H9 (cell line): ENCODE measurements around the gene SLC22A12. TPM values are rescaled to one million over a fixed set of nuclear protein-coding genes. Genes with fewer than 3 reads are reported as not detected.

ENCODE experiments used
- DNase-seq: peaks from one replicate; pipeline ENCODE4 v3.0.0-alpha.2; 2017
- H2AFZ ChIP-seq: one replicate; pipeline ENCODE4 v1.6.1; 2013; ENCODE audit warnings: mild to moderate bottlenecking, low read length, control low read depth, moderate library complexity
- H2AK5ac ChIP-seq: 2 replicates; pipeline ENCODE4 v1.6.1; 2013; ENCODE audit warnings: low read length, control low read depth, mixed read lengths; ENCODE audit not compliant: insufficient read length
- H2BK120ac ChIP-seq: one replicate; pipeline ENCODE4 v1.6.1; 2013; ENCODE audit warnings: low read depth, mild to moderate bottlenecking, low read length, control low read depth, inconsistent platforms; ENCODE audit not compliant: poor library complexity, severe bottlenecking
- H2BK12ac ChIP-seq: 2 replicates; pipeline ENCODE4 v1.6.1; 2013; ENCODE audit warnings: low read length, control low read depth, mixed read lengths, low read depth; ENCODE audit not compliant: insufficient read length
- H2BK15ac ChIP-seq: 2 replicates; pipeline ENCODE4 v1.6.1; 2013; ENCODE audit warnings: low read depth, low read length, control low read depth
- H2BK20ac ChIP-seq: one replicate; pipeline ENCODE4 v1.6.1; 2013; ENCODE audit warnings: low read depth, mild to moderate bottlenecking, low read length, control low read depth, inconsistent platforms; ENCODE audit not compliant: poor library complexity, severe bottlenecking
- H2BK5ac ChIP-seq: 2 replicates; pipeline ENCODE4 v1.6.1; 2013; ENCODE audit warnings: low read length, control low read depth, mixed read lengths; ENCODE audit not compliant: insufficient read length
- H3K14ac ChIP-seq: 2 replicates; pipeline ENCODE4 v1.6.1; 2013; ENCODE audit warnings: low read length, control low read depth; ENCODE audit not compliant: insufficient read depth
- H3K18ac ChIP-seq: 2 replicates; pipeline ENCODE4 v1.6.1; 2013; ENCODE audit warnings: low read depth, mild to moderate bottlenecking, mixed read lengths, low read length, control low read depth; ENCODE audit not compliant: insufficient read length
- H3K23ac ChIP-seq: 2 replicates; pipeline ENCODE4 v1.6.1; 2013; ENCODE audit warnings: low read length, control low read depth, mixed read lengths, low read depth; ENCODE audit not compliant: insufficient read length
- H3K23me2 ChIP-seq: 2 replicates; pipeline ENCODE4 v1.6.1; 2013; ENCODE audit warnings: low read depth, mild to moderate bottlenecking, mixed read lengths, low read length, control low read depth; ENCODE audit not compliant: insufficient read length, poor library complexity, severe bottlenecking
- H3K27ac ChIP-seq: 2 replicates; pipeline ENCODE4 v1.5.1; 2013; ENCODE audit warnings: low read length, control low read depth, mixed read lengths, low read depth; ENCODE audit not compliant: insufficient read length
- H3K27me3 ChIP-seq: 2 replicates; pipeline ENCODE4 v1.6.1; 2013; ENCODE audit warnings: low read length, control low read depth, inconsistent platforms; ENCODE audit not compliant: insufficient read depth
- H3K4ac ChIP-seq: 2 replicates; pipeline ENCODE4 v1.6.1; 2013; ENCODE audit warnings: low read depth, mild to moderate bottlenecking, control low read depth, inconsistent platforms, low read length, moderate library complexity
- H3K4me1 ChIP-seq: 2 replicates; pipeline ENCODE4 v1.6.1; 2013; ENCODE audit warnings: low read length, control low read depth, inconsistent platforms; ENCODE audit not compliant: insufficient read depth
- H3K4me2 ChIP-seq: 2 replicates; pipeline ENCODE4 v1.6.1; 2013; ENCODE audit warnings: low read length, control low read depth, mixed read lengths; ENCODE audit not compliant: insufficient read length, insufficient read depth
- H3K56ac ChIP-seq: 2 replicates; pipeline ENCODE4 v1.6.1; 2013; ENCODE audit warnings: low read depth, mild to moderate bottlenecking, mixed read lengths, low read length, control low read depth; ENCODE audit not compliant: insufficient read length
- H3K79me1 ChIP-seq: 2 replicates; pipeline ENCODE4 v1.6.1; 2013; ENCODE audit warnings: low read depth, mild to moderate bottlenecking, moderate library complexity, low read length, control low read depth, inconsistent platforms; ENCODE audit not compliant: insufficient read depth, poor library complexity, severe bottlenecking
- H3K79me2 ChIP-seq: 2 replicates; pipeline ENCODE4 v1.6.1; 2013; ENCODE audit warnings: low read length, control low read depth, inconsistent platforms; ENCODE audit not compliant: insufficient read depth
- H3K9ac ChIP-seq: 2 replicates; pipeline ENCODE4 v1.6.1; 2013; ENCODE audit warnings: low read length, control low read depth, mixed read lengths; ENCODE audit not compliant: insufficient read length; ENCODE audit errors: extremely low read depth
- H3K9me3 ChIP-seq: one replicate; pipeline ENCODE4 v1.6.1; 2013; ENCODE audit warnings: low read depth, low read length, inconsistent platforms; ENCODE audit not compliant: control insufficient read depth
- H3T11ph ChIP-seq: one replicate; pipeline ENCODE4 v1.6.1; 2013; ENCODE audit warnings: mild to moderate bottlenecking, low read length, control low read depth, inconsistent platforms
- H4K20me1 ChIP-seq: one replicate; pipeline ENCODE4 v1.6.1; 2013; ENCODE audit not compliant: control insufficient read depth, insufficient read length, insufficient read depth
- H4K5ac ChIP-seq: 2 replicates; pipeline ENCODE4 v1.6.1; 2013; ENCODE audit warnings: low read depth, mild to moderate bottlenecking, mixed read lengths, low read length, control low read depth; ENCODE audit not compliant: insufficient read length
- H4K8ac ChIP-seq: replicated peaks from 2 replicates; pipeline ENCODE4 v1.6.1; 2013; ENCODE audit warnings: low read length, control low read depth, mixed read lengths, low read depth; ENCODE audit not compliant: insufficient read length
- H4K91ac ChIP-seq: 2 replicates; pipeline ENCODE4 v1.6.1; 2013; ENCODE audit warnings: low read depth, mild to moderate bottlenecking, moderate library complexity, mixed read lengths, low read length, control low read depth; ENCODE audit not compliant: insufficient read length
- H3K27ac Mint-ChIP-seq, 3 experiments: 2 replicates in 2 of 3; 3 replicates in 1 of 3; pipeline ENCODE4 v1.8.0; 2020 to 2021; ENCODE audit warnings: mixed read lengths in 3 of 3, mild to moderate bottlenecking in 1 of 3, moderate library complexity in 1 of 3
- H3K27me3 Mint-ChIP-seq: 2 replicates; pipeline ENCODE4 v1.8.0; 2021; ENCODE audit warnings: low read depth, mild to moderate bottlenecking, moderate library complexity, mixed read lengths
- H3K36me3 Mint-ChIP-seq, 3 experiments: 2 replicates in 2 of 3; 3 replicates in 1 of 3; pipeline ENCODE4 v1.8.0; 2020 to 2021; ENCODE audit warnings: low read depth in 3 of 3, mixed read lengths in 3 of 3; ENCODE audit not compliant: insufficient read depth in 1 of 3
- H3K4me1 Mint-ChIP-seq, 2 experiments: 2 replicates each; pipeline ENCODE4 v1.8.0; 2020; ENCODE audit warnings: mixed read lengths in 2 of 2
- H3K4me3 Mint-ChIP-seq, 2 experiments: 2 replicates in 1 of 2; 3 replicates in 1 of 2; pipeline ENCODE4 v1.8.0; 2020 to 2021; ENCODE audit warnings: mild to moderate bottlenecking in 2 of 2, mixed read lengths in 2 of 2, moderate library complexity in 1 of 2
- H3K9me3 Mint-ChIP-seq, 2 experiments: 2 replicates in 1 of 2; 3 replicates in 1 of 2; pipeline ENCODE4 v1.8.0; 2020; ENCODE audit warnings: mild to moderate bottlenecking in 2 of 2, mixed read lengths in 2 of 2, moderate library complexity in 1 of 2
- CTCF ChIP-seq: fragments of 200-600 bp; sonication (generic); conservative IDR thresholded peaks from 3 replicates; pipeline ENCODE4 v1.8.0; 2021; ENCODE audit warnings: antibody characterized with exemption, mild to moderate bottlenecking
- WGBS: extraction: QIAGEN DNeasy Blood & Tissue Kit; methylation state at CpG from one replicate; pipeline ENCODE4 v1.1.7; 2013; ENCODE audit warnings: missing lambda C conversion rate, low lambda C conversion rate, mixed read lengths; ENCODE audit not compliant: insufficient read length; ENCODE audit errors: extremely low coverage; 5-methylcytosine and 5-hydroxymethylcytosine counted together
- total RNA-seq: library from RNA; stranded (reverse); gene quantifications from 2 replicates; pipeline ENCODE4 v1.2.1, GENCODE V29; 2021

The SLC22A12 gene
- total RNA-seq, 1 experiment from 2014 or later = not detected

- H3K79me1 ChIP-seq = no peaks in the 10 kb centered on the region
- peaks cover 20 to 36% of the 10 kb centered on the region in 2 experiments for H3K4me1 Mint-ChIP-seq
- peak overlapping the region; percentile 69 for H3K4me2 ChIP-seq
- H2BK15ac ChIP-seq = no peak overlapping the region
- no peak overlapping the region for H4K91ac ChIP-seq
- H3T11ph ChIP-seq = no peak overlapping the region
- H3K4ac ChIP-seq = no peak overlapping the region
- peak; percentile 58 for DNase-seq
- no peaks in the 10 kb centered on the region for H3K36me3 Mint-ChIP-seq
- H3K4me3 Mint-ChIP-seq = peak overlapping the region; percentile 71 to 93
- H3K27me3 ChIP-seq = peaks cover 29% of the 10 kb centered on the region
- no peak overlapping the region for H2BK20ac ChIP-seq
- no peak overlapping the region for H3K56ac ChIP-seq
- no peak overlapping the region for H2AK5ac ChIP-seq
- H4K5ac ChIP-seq = no peak overlapping the region
- H2AFZ ChIP-seq = no peak overlapping the region
- H3K14ac ChIP-seq = no peak overlapping the region
- H3K4me1 ChIP-seq = peaks cover 2% of the 10 kb centered on the region; the same call in 1 of the 2 replicates
- no peak overlapping the region for H2BK12ac ChIP-seq
- H3K27ac Mint-ChIP-seq = no peak overlapping the region
- no peak overlapping the region for H4K8ac ChIP-seq
- no peaks in the 10 kb centered on the region for H3K9me3 ChIP-seq
- H3K23me2 ChIP-seq = peaks cover 19% of the 10 kb centered on the region
- H3K27me3 Mint-ChIP-seq = peaks cover 65% of the 10 kb centered on the region
- H2BK5ac ChIP-seq = no peak overlapping the region
- no peak overlapping the region for H3K9ac ChIP-seq
- H3K27ac ChIP-seq = no peak overlapping the region
- TF ChIP-seq CTCF = peak; percentile 55; the same call in 2 of the 3 replicates
- no peaks in the 10 kb centered on the region for H3K79me2 ChIP-seq
- no peaks in the 10 kb centered on the region for H4K20me1 ChIP-seq
- H3K18ac ChIP-seq = no peak overlapping the region
- no CpG with 5 or more reads among the region's 11 CpGs for WGBS
- H3K9me3 Mint-ChIP-seq = no peaks in the 10 kb centered on the region; a peak in 1 of 5 replicates
- no peak overlapping the region for H3K23ac ChIP-seq
- no peak overlapping the region for H2BK120ac ChIP-seq
These were observed 53.7 kb downstream of the SLC22A12 start for GRCh38 chr11:64644647-64645275.
